D721Med (cell line): ENCODE data around the gene CETP.

Experiments
- DNase-seq: peaks from one replicate; pipeline ENCODE4 v3.0.0; 2011; ENCODE audit warnings: low spot score; ENCODE audit not compliant: insufficient read length
- FAIRE-seq: peaks from 2 replicates; lab custom pipeline; 2011; peaks lifted over from hg19 to GRCh38; lab: Jason Lieb, UNC
- TF ChIP-seq, protein P1 (sequence below): IDR thresholded peaks from 2 replicates; pipeline ENCODE4 v1.5.1; 2012; ENCODE audit warnings: mild to moderate bottlenecking, control low read depth; ENCODE audit not compliant: insufficient read depth; ENCODE audit errors: missing control alignments

Gene CETP

DNA sequence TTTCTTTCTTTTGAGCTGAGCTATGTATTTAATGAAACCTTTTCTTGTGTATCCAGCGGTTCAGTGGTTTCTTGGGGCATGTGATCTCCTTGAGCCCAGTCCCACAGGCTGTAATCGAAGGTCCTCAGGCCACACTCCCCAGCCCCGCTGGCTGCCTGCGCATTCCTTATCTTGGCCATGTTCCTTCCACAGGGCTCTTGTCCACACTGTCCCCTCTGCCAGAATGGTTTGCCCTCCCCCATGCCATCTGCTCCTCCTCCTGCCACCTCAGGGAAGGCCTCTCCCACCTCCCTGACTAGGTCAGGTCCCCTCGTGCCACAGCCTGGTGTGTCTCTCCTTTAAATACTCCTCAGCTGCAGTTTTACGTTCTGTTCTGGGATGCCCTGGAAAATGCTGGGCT is 15.5 kb downstream of the CETP start:
- no peak for DNase-seq
- TF ChIP-seq, protein P1, sequence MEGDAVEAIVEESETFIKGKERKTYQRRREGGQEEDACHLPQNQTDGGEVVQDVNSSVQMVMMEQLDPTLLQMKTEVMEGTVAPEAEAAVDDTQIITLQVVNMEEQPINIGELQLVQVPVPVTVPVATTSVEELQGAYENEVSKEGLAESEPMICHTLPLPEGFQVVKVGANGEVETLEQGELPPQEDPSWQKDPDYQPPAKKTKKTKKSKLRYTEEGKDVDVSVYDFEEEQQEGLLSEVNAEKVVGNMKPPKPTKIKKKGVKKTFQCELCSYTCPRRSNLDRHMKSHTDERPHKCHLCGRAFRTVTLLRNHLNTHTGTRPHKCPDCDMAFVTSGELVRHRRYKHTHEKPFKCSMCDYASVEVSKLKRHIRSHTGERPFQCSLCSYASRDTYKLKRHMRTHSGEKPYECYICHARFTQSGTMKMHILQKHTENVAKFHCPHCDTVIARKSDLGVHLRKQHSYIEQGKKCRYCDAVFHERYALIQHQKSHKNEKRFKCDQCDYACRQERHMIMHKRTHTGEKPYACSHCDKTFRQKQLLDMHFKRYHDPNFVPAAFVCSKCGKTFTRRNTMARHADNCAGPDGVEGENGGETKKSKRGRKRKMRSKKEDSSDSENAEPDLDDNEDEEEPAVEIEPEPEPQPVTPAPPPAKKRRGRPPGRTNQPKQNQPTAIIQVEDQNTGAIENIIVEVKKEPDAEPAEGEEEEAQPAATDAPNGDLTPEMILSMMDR, result no peak
- no peak for FAIRE-seq

GRCh38 chr16:56977823-56978430 is 16.2 kb downstream of the CETP start:
- TF ChIP-seq, protein P1, result no peak
- DNase-seq, result no peak
- FAIRE-seq, result no peak

- TF ChIP-seq, protein P1, result no peak
- FAIRE-seq (no peak), DNase-seq (no peak)
Observed at GRCh38 chr16:56980201-56980535, 18.4 kb downstream of the CETP start.

DNA sequence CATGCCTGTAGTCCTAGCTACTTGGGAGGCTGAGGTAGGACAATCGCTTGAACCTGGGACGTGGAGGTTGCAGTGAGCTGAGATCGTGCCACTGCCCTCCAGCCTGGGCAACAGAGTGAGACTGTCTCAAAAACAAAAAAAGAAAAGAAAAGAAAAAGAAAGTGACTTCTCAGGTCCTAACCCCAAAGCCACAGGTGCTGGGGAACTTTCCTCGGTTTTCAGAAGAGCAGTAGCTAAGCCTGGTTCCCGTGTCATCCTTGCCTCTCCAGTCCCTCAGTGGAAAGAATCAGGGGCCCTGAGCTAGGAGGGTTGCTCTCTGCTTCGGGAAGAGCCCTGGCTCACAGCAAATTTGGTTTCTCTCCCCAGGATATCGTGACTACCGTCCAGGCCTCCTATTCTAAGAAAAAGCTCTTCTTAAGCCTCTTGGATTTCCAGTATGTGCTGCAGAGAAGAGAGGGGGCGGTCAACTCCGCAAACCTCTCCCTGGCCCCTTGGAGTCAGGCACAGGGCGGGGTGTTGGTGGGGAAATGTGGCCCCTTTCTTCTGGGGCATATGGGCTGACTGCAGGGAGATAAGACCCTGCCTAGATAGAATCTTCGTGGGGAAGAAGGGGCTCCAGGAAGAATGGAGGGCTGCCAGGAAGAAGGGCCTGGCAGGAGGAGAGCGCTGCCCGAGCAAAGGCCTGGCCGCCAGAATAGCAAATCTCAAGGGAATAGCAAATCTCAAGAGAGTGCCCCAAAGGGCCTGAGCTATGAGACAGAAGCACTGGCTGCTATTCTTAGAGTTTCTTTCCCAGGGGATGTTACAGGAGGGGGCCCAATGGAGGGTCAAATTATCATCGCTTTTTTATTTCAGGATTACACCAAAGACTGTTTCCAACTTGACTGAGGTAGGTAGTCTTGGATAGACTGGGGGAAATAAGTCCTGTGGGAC is 19.3 kb downstream of the CETP start:
- FAIRE-seq (no peak), DNase-seq (no peak)
- TF ChIP-seq, protein P1, result no peak

DNA sequence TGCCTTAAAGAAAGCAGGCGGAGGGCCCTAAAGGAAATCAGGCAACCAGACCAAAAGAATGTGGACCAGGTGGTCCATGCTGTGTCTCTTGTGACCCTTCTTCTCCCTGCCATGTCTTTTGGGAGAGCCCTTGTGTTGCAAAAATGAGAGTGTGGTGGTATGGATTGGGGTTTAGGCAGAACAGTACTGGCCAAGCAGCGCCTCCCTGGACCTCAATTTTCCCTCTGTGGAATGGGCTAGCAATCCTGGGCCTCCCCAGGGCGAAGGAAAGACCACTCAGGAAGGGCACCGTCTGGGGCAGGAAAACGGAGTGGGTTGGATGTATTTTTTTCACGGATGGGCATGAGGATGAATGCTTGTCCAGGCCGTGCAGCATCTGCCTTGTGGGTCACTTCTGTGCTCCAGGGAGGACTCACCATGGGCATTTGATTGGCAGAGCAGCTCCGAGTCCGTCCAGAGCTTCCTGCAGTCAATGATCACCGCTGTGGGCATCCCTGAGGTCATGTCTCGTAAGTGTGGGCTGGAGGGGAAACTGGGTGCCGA is 20.1 kb downstream of the CETP start:
- no peak for DNase-seq
- TF ChIP-seq, protein P1, result no peak
- no peak for FAIRE-seq

DNA sequence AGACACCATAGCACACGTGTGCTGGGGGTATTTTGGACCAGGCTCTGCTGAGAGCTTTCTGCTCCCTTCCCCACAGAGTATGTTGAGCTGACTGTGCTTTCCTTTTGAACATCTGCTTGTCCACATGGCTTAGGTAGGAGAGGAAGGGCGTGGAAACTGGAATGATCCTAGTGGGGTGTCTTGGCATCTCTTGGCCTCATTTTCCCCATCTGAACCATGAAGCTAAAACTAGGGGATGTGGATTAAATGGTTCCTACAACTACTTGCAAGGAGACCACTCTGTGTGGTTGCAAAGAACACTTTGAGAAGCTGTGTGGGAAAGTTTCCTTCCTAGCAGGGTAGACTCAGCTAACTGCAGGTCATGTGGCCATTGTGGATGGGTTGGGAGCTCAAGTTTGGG is 20.9 kb downstream of the CETP start:
- DNase-seq, result no peak
- TF ChIP-seq, protein P1, result no peak
- no peak for FAIRE-seq

DNA sequence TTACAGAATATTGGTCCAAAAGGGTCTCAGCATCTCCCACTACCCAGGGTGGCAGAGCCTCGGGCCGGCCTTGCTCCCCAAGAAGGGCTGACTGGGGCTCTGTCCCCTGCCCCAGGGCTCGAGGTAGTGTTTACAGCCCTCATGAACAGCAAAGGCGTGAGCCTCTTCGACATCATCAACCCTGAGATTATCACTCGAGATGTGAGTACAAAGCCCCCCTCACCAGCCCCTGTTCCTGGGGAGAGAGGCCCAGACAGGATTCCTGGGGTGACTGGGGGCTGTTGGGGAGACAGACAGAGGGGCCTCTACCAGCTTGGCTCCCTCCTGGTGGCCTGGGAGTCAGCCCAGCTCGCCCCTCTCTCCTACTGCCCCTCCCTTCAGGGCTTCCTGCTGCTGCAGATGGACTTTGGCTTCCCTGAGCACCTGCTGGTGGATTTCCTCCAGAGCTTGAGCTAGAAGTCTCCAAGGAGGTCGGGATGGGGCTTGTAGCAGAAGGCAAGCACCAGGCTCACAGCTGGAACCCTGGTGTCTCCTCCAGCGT is 21.5 kb downstream of the CETP start:
- TF ChIP-seq, protein P1, result no peak
- FAIRE-seq (no peak), DNase-seq (no peak)
